Prostate gland (tissue), 2 donors: ENCODE measurements around the gene CREB5. TPM values are rescaled to one million over a fixed set of nuclear protein-coding genes. Genes with fewer than 3 reads are reported as not detected.

ENCODE experiments used
- DNase-seq: peaks from one replicate; pipeline ENCODE4 v3.0.0-alpha.2; 2019; ENCODE audit warnings: low spot score
- H3K27ac ChIP-seq, 2 donors: fragments of 200-600 bp; sonication (generic); 2 replicates each; pipeline ENCODE4 v1.5.1; 2017 to 2019
- H3K27me3 ChIP-seq: fragments of 200-600 bp; sonication (generic); replicated peaks from 2 replicates; pipeline ENCODE4 v1.5.1; 2019; ENCODE audit not compliant: insufficient read depth
- H3K36me3 ChIP-seq, 2 donors: fragments of 200-600 bp; sonication (generic); 1 replicate in 1 of 2; 2 replicates in 1 of 2; pipeline versions ENCODE4 v1.5.1 to v1.8.1; 2017 to 2019
- H3K4me1 ChIP-seq: fragments of 200-600 bp; sonication (generic); replicated peaks from 2 replicates; pipeline ENCODE4 v1.5.1; 2019
- H3K4me3 ChIP-seq, 2 donors: fragments of 200-600 bp; sonication (generic); 2 replicates each; pipeline ENCODE4 v1.5.1; 2017 to 2019
- H3K9me3 ChIP-seq: fragments of 200-600 bp; sonication (generic); 2 replicates; pipeline ENCODE4 v1.5.1; 2017
- CTCF ChIP-seq, 4 experiments: fragments of 200-600 bp in 2 of 4; fragments of 450-650 bp in 2 of 4; sonication (generic) in 2 of 4; IDR thresholded peaks; 1 replicate in 3 of 4; 2 replicates in 1 of 4; pipeline ENCODE4 v1.5.1; 2016 to 2019; ENCODE audit warnings: antibody characterized with exemption in 4 of 4, mild to moderate bottlenecking in 2 of 4, moderate library complexity in 2 of 4
- POLR2A ChIP-seq: fragments of 450-650 bp; IDR thresholded peaks from one replicate; pipeline ENCODE4 v1.6.1; 2016; ENCODE audit warnings: antibody characterized with exemption, mild to moderate bottlenecking
- POLR2AphosphoS5 ChIP-seq: sonication (generic); formaldehyde crosslinking; IDR thresholded peaks from one replicate; pipeline ENCODE4 v1.6.1; 2017; ENCODE audit warnings: antibody characterized with exemption
- WGBS: methylation state at CpG from one replicate; pipeline ENCODE4 v1.1.5; 2018; 5-methylcytosine and 5-hydroxymethylcytosine counted together
- intact Hi-C: fragments of 100-400 bp; cut with DNase I; formaldehyde crosslinking; loops from one replicate; pipeline ENCODE4 v1.14.2; 2022
- total RNA-seq, 2 donors: library from RNA; depleted of rRNA; stranded (reverse); fragments of >200 nt; gene quantifications; one replicate each; pipeline ENCODE4 v1.1.0, GENCODE V29; 2016

The CREB5 gene
- total RNA-seq, 2 donors from 2014 or later = 0.46 to 3.4 TPM

DNA sequence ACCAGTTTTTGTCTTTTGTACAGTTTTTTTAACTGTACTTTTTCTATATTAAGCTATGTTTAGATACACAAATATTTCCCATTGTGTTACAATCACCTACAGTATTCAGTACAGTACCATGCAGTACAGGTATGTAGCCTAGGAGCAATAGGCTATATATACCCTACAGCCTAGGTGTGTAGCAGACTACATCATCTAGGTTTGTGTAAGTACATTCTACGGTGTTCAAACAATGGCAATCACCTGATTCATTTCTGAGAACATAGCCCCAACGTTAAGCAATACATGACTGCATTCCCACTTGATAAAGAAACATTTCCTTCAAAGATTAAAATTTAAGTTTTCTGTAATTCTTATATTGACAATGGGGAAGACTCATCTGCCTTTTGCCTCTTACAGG is 456.4 kb downstream of the CREB5 start:
- intact Hi-C loops = no loop called here
- WGBS = 90% methylated on average over 2 of the region's 2 CpGs
- DNase-seq = no peak
- Histone ChIP-seq H3K4me1 (no peaks in the 10 kb centered on the region), H3K9me3 (no peaks in the 10 kb centered on the region), H3K27ac (no peak overlapping the region), H3K4me3 (no peak overlapping the region), H3K27me3 (no peaks in the 10 kb centered on the region), H3K36me3 (no peaks in the 10 kb centered on the region)
- TF ChIP-seq POLR2A (no peak), CTCF (IDR thresholded peaks at IDR 0.05) (no peak), POLR2AphosphoS5 (no peak)

- no peaks in the 10 kb centered on the region for H3K36me3 ChIP-seq
- TF ChIP-seq POLR2AphosphoS5 (no peak), CTCF (IDR thresholded peaks at IDR 0.05) (no peak), POLR2A (no peak)
- intact Hi-C loops = no loop called here
- no peak for DNase-seq
- H3K27ac ChIP-seq = no peak overlapping the region
- H3K27me3 ChIP-seq = no peaks in the 10 kb centered on the region
- no peaks in the 10 kb centered on the region for H3K4me1 ChIP-seq
- 85% methylated on average over 2 of the region's 2 CpGs for WGBS
- no peaks in the 10 kb centered on the region for H3K9me3 ChIP-seq
- H3K4me3 ChIP-seq = no peak overlapping the region
Observed at GRCh38 chr7:28871077-28871476, 458.8 kb downstream of the CREB5 start.

DNA sequence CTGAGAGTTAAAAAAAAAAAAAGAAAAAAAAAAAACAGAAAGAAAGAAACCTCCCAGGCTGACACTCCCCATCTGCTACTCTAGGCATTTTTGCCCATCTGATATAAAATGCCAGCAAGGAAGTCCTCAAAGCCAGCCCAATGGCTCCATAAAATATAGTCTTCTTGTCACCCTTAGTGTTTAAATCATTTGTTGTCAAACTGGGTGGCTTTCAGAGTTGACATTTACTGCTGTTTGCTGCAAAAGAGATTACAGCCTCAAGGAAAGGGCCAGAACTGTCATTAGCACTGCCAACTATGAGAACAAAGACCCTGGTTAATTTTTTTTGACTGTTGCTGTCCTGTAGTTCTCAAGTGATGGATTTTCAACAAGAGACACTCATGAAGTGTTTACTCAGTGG is 459.3 kb downstream of the CREB5 start:
- DNase-seq = no peak
- no peak overlapping the region for H3K27ac ChIP-seq
- no peaks in the 10 kb centered on the region for H3K4me1 ChIP-seq
- no peak overlapping the region for H3K4me3 ChIP-seq
- intact Hi-C loops = no loop called here
- no peaks in the 10 kb centered on the region for H3K36me3 ChIP-seq
- TF ChIP-seq POLR2A (no peak), POLR2AphosphoS5 (peak; percentile 25), CTCF (IDR thresholded peaks at IDR 0.05) (no peak)
- no peaks in the 10 kb centered on the region for H3K27me3 ChIP-seq
- no peaks in the 10 kb centered on the region for H3K9me3 ChIP-seq

- no peak overlapping the region for H3K27ac ChIP-seq
- no peaks in the 10 kb centered on the region for H3K9me3 ChIP-seq
- no peaks in the 10 kb centered on the region for H3K4me1 ChIP-seq
- intact Hi-C loops = no loop called here
- DNase-seq = no peak
- TF ChIP-seq POLR2AphosphoS5 = no peak
- TF ChIP-seq POLR2A = no peak
- no peak for TF ChIP-seq CTCF (IDR thresholded peaks at IDR 0.05)
- no peaks in the 10 kb centered on the region for H3K36me3 ChIP-seq
- H3K4me3 ChIP-seq = no peak overlapping the region
- H3K27me3 ChIP-seq = no peaks in the 10 kb centered on the region
- 85% methylated on average over 4 of the region's 4 CpGs for WGBS
Observed at GRCh38 chr7:28872226-28872625, 459.9 kb downstream of the CREB5 start.

- no peaks in the 10 kb centered on the region for H3K36me3 ChIP-seq
- H3K4me1 ChIP-seq = no peaks in the 10 kb centered on the region
- no peak overlapping the region for H3K27ac ChIP-seq
- no peaks in the 10 kb centered on the region for H3K9me3 ChIP-seq
- TF ChIP-seq CTCF (IDR thresholded peaks at IDR 0.05) (no peak), POLR2AphosphoS5 (no peak), POLR2A (no peak)
- H3K27me3 ChIP-seq = no peaks in the 10 kb centered on the region
- 65% methylated on average over 3 of the region's 3 CpGs for WGBS
- DNase-seq = no peak
- intact Hi-C loops = no loop called here
- no peak overlapping the region for H3K4me3 ChIP-seq
Observed at GRCh38 chr7:28873365-28873764, 461.0 kb downstream of the CREB5 start.
